ENCODE data around the gene POGLUT3. TPM values are rescaled to one million over a fixed set of nuclear protein-coding genes. Genes with fewer than 3 reads are reported as not detected.

The POGLUT3 gene
- polyA plus RNA-seq, 1 donor from 2014 or later, result 0.31 TPM

- Histone ChIP-seq H3K4me3 (ENCODE audit: low read length) (no peak overlapping the region), H3K36me3 (ENCODE audit: insufficient read depth, low read length) (no peaks in the 10 kb centered on the region), H3K79me2 (replicated peaks; ENCODE audit: insufficient read depth, low read length) (no peaks in the 10 kb centered on the region), H3K27ac (ENCODE audit: low read length) (no peak overlapping the region), H3K4me2 (ENCODE audit: low read length) (no peak overlapping the region), H4K20me1 (ENCODE audit: insufficient read depth) (no peaks in the 10 kb centered on the region), H3K27me3 (ENCODE audit: insufficient read depth, low read depth, low read length) (no peaks in the 10 kb centered on the region), H3K9me3 (ENCODE audit: low read length) (no peaks in the 10 kb centered on the region), H3K9ac (ENCODE audit: low read length) (no peak overlapping the region), H3F3A (ENCODE audit: insufficient read depth, low read length, poor library complexity, severe bottlenecking) (peaks cover 7% of the 10 kb centered on the region), H2AFZ (ENCODE audit: low read depth, low read length) (no peak overlapping the region), H3K9me2 (ENCODE audit: insufficient read depth, low read length) (no peaks in the 10 kb centered on the region)
- TF ChIP-seq EZH2 (IDR thresholded peaks at IDR 0.05; ENCODE audit: borderline replicate concordance, insufficient read depth, low read length, poor library complexity, severe bottlenecking) (no peak), CTCF (IDR thresholded peaks at IDR 0.05; ENCODE audit: poor library complexity, severe bottlenecking) (no peak), RAD21 (conservative IDR thresholded peaks at IDR 0.05) (no peak), TAF1 (IDR thresholded peaks at IDR 0.05; ENCODE audit: low read depth) (no peak), POLR2AphosphoS5 (IDR thresholded peaks at IDR 0.05) (no peak), REST (IDR thresholded peaks at IDR 0.05; ENCODE audit: borderline replicate concordance) (no peak), EP300 (conservative IDR thresholded peaks at IDR 0.05; ENCODE audit: poor library complexity, severe bottlenecking) (no peak), MXI1 (conservative IDR thresholded peaks at IDR 0.05; ENCODE audit: poor library complexity, severe bottlenecking) (no peak), SMC3 (conservative IDR thresholded peaks at IDR 0.05; ENCODE audit: poor library complexity) (no peak)
Measured at GRCh38 chr11:108468478-108468864, 29.7 kb downstream of the POGLUT3 start.

- Histone ChIP-seq H3K9ac (ENCODE audit: low read length) (peak within 1 kb of the TSS; percentile 93), H3K27me3 (ENCODE audit: insufficient read depth, low read depth, low read length) (no peaks in the 10 kb centered on the region), H3K4me2 (ENCODE audit: low read length) (peak within 1 kb of the TSS; percentile 80), H2AFZ (ENCODE audit: low read depth, low read length) (peak within 1 kb of the TSS; percentile 90), H3K4me3 (ENCODE audit: low read length) (peak within 1 kb of the TSS; percentile 72), H3K9me3 (ENCODE audit: low read length) (no peaks in the 10 kb centered on the region), H3K27ac (ENCODE audit: low read length) (peak within 1 kb of the TSS; percentile 97), H3K79me2 (replicated peaks; ENCODE audit: insufficient read depth, low read length) (no peaks in the 10 kb centered on the region), H4K20me1 (ENCODE audit: insufficient read depth) (no peaks in the 10 kb centered on the region), H3K36me3 (ENCODE audit: insufficient read depth, low read length) (no peaks in the 10 kb centered on the region), H3F3A (ENCODE audit: insufficient read depth, low read length, poor library complexity, severe bottlenecking) (peaks cover 7% of the 10 kb centered on the region), H3K9me2 (ENCODE audit: insufficient read depth, low read length) (no peaks in the 10 kb centered on the region)
- TF ChIP-seq TAF1 (IDR thresholded peaks at IDR 0.05; ENCODE audit: low read depth), result peak; percentile 94
- TF ChIP-seq RAD21 (conservative IDR thresholded peaks at IDR 0.05), result no peak
- TF ChIP-seq CTCF (IDR thresholded peaks at IDR 0.05; ENCODE audit: poor library complexity, severe bottlenecking), result no peak
- peak; percentile 77 for TF ChIP-seq MXI1 (conservative IDR thresholded peaks at IDR 0.05; ENCODE audit: poor library complexity, severe bottlenecking)
- TF ChIP-seq SMC3 (conservative IDR thresholded peaks at IDR 0.05; ENCODE audit: poor library complexity), result peak; percentile 41
- TF ChIP-seq REST (IDR thresholded peaks at IDR 0.05; ENCODE audit: borderline replicate concordance), result peak; percentile 91
- TF ChIP-seq EP300 (conservative IDR thresholded peaks at IDR 0.05; ENCODE audit: poor library complexity, severe bottlenecking), result peak; percentile 82
- TF ChIP-seq POLR2AphosphoS5 (IDR thresholded peaks at IDR 0.05), result peak; percentile 100
Measured at GRCh38 chr11:108467091-108467823, 30.9 kb downstream of the POGLUT3 start, which contains the start of gene C11orf65. C11orf65 (minus strand) TSS chr11:108467529; CDS start chr11:108461559, 5,970 bp downstream.

All from neural cell (in vitro differentiated cells).